Measurements from ENCODE around the gene KCTD18.

KCTD18 gene

GRCh38 chr2:200477667-200478131 is 32.2 kb downstream of the KCTD18 start:
- DNase-seq = no peak
- H3K9me3 ChIP-seq (ENCODE audit: severe bottlenecking) = no peaks in the 10 kb centered on the region
- H3K27ac ChIP-seq = no peak overlapping the region
- H3K4me3 ChIP-seq (ENCODE audit: low read depth, low read length) = no peak overlapping the region
- no peaks in the 10 kb centered on the region for H3K27me3 ChIP-seq (ENCODE audit: insufficient read depth, low read depth, severe bottlenecking)
- H3K36me3 ChIP-seq = peaks cover 3% of the 10 kb centered on the region; the same call in 1 of the 2 replicates
- TF ChIP-seq CTCF (IDR thresholded peaks at IDR 0.05; ENCODE audit: low read depth, low read length) = no peak

GRCh38 chr2:200476836-200477235 is 33.0 kb downstream of the KCTD18 start:
- no peak overlapping the region for H3K4me3 ChIP-seq (ENCODE audit: low read depth, low read length)
- H3K27ac ChIP-seq = no peak overlapping the region
- no peak for DNase-seq
- no peaks in the 10 kb centered on the region for H3K27me3 ChIP-seq (ENCODE audit: insufficient read depth, low read depth, severe bottlenecking)
- H3K9me3 ChIP-seq (ENCODE audit: severe bottlenecking) = no peaks in the 10 kb centered on the region
- peaks cover 3% of the 10 kb centered on the region; the same call in 1 of the 2 replicates for H3K36me3 ChIP-seq
- TF ChIP-seq CTCF (IDR thresholded peaks at IDR 0.05; ENCODE audit: low read depth, low read length) = no peak

GRCh38 chr2:200475795-200476194 is 34.1 kb downstream of the KCTD18 start:
- Histone ChIP-seq H3K36me3 (peaks cover 3% of the 10 kb centered on the region; the same call in 1 of the 2 replicates), H3K27me3 (ENCODE audit: insufficient read depth, low read depth, severe bottlenecking) (no peaks in the 10 kb centered on the region), H3K27ac (no peak overlapping the region), H3K4me3 (ENCODE audit: low read depth, low read length) (no peak overlapping the region), H3K9me3 (ENCODE audit: severe bottlenecking) (no peaks in the 10 kb centered on the region)
- no peak for DNase-seq
- TF ChIP-seq CTCF (IDR thresholded peaks at IDR 0.05; ENCODE audit: low read depth, low read length) = no peak

- Histone ChIP-seq H3K4me3 (ENCODE audit: low read depth, low read length) (no peak overlapping the region), H3K9me3 (ENCODE audit: severe bottlenecking) (no peaks in the 10 kb centered on the region), H3K27me3 (ENCODE audit: insufficient read depth, low read depth, severe bottlenecking) (no peaks in the 10 kb centered on the region), H3K36me3 (peaks cover 10% of the 10 kb centered on the region), H3K27ac (no peak overlapping the region)
- no peak for DNase-seq
- TF ChIP-seq CTCF (IDR thresholded peaks at IDR 0.05; ENCODE audit: low read depth, low read length) = no peak
Observed at GRCh38 chr2:200472853-200473464, 36.9 kb downstream of the KCTD18 start.

GRCh38 chr2:200471928-200472645 is 37.8 kb downstream of the KCTD18 start:
- H3K27me3 ChIP-seq (ENCODE audit: insufficient read depth, low read depth, severe bottlenecking) = no peaks in the 10 kb centered on the region
- peaks cover 13% of the 10 kb centered on the region for H3K36me3 ChIP-seq
- no peak for DNase-seq
- no peak for TF ChIP-seq CTCF (IDR thresholded peaks at IDR 0.05; ENCODE audit: low read depth, low read length)
- H3K4me3 ChIP-seq (ENCODE audit: low read depth, low read length) = no peak overlapping the region
- H3K27ac ChIP-seq = no peak overlapping the region
- no peaks in the 10 kb centered on the region for H3K9me3 ChIP-seq (ENCODE audit: severe bottlenecking)
